SKM-1 (cell line): ENCODE measurements around the gene C2orf81.
A peak's percentile ranks its signal among the peaks of the same experiment; 100 is the strongest.
"Not testable (repeated sequence)": the region's sequence is repeated elsewhere in the genome, so short reads cannot be mapped to it uniquely, and the experiment has no call there.

ENCODE experiments used
- DNase-seq: peaks from one replicate; lab custom pipeline; 2025; ENCODE audit not compliant: unreplicated experiment; lab: John Stamatoyannopoulos, UW

C2orf81 gene

GRCh38 chr2:74442483-74443297, 21.3 kb upstream of the C2orf81 start:
- not testable (repeated sequence) for DNase-seq

GRCh38 chr2:74441690-74442482, 20.5 kb upstream of the C2orf81 start, which contains the start of gene RTKN:
Gene RTKN (minus strand): TSS chr2:74441937. CDS start chr2:74441816, 121 bp downstream.
- no peak for DNase-seq

- DNase-seq, result no peak
These were observed 19.8 kb upstream of the C2orf81 start for GRCh38 chr2:74441170-74441689.

GRCh38 chr2:74440378-74441169, 19.2 kb upstream of the C2orf81 start:
- peak; percentile 33 for DNase-seq

GRCh38 chr2:74439803-74440377, 18.5 kb upstream of the C2orf81 start:
- DNase-seq, result no peak

- no peak for DNase-seq
These were observed 18.0 kb upstream of the C2orf81 start for GRCh38 chr2:74439373-74439772.

- DNase-seq, result no peak
These were observed 16.8 kb upstream of the C2orf81 start for GRCh38 chr2:74438248-74438647.

- DNase-seq, result no peak
These were observed 15.7 kb upstream of the C2orf81 start for GRCh38 chr2:74436848-74437695.

GRCh38 chr2:74436111-74436805, 14.8 kb upstream of the C2orf81 start:
- DNase-seq, result no peak

- DNase-seq, result no peak
These were observed 9.1 kb upstream of the C2orf81 start for GRCh38 chr2:74430502-74430901.

GRCh38 chr2:74429487-74430451, 8.3 kb upstream of the C2orf81 start:
- DNase-seq, result no peak

GRCh38 chr2:74428675-74429074, 7.3 kb upstream of the C2orf81 start:
- DNase-seq, result no peak

GRCh38 chr2:74427551-74427950, 6.1 kb upstream of the C2orf81 start:
- DNase-seq, result no peak

- no peak for DNase-seq
These were observed 4.9 kb upstream of the C2orf81 start for GRCh38 chr2:74426181-74426758.

GRCh38 chr2:74425523-74425922, 4.1 kb upstream of the C2orf81 start:
- DNase-seq, result no peak

- DNase-seq, result no peak
These were observed 3.6 kb upstream of the C2orf81 start for GRCh38 chr2:74424995-74425406.

GRCh38 chr2:74424139-74424992, 2.9 kb upstream of the C2orf81 start:
- DNase-seq, result no peak
